Heart left ventricle (tissue), 13 donors: Measurements from ENCODE around the gene BTBD1.
"Not testable (repeated sequence)": the region's sequence is repeated elsewhere in the genome, so short reads cannot be mapped to it uniquely, and the experiment has no call there.

ENCODE experiments used
- CTCF ChIP-seq, 12 donors: fragments of 200-600 bp; sonication (generic) in 4 of 12; IDR thresholded peaks; one replicate each; pipeline versions ENCODE4 v1.5.0 to v1.8.0; 2018 to 2022; ENCODE audit warnings: antibody characterized with exemption in 12 of 12, mild to moderate bottlenecking in 5 of 12
- POLR2A ChIP-seq, 2 donors: fragments of 450-650 bp; IDR thresholded peaks; one replicate each; pipeline ENCODE4 v1.6.1; 2017; ENCODE audit warnings: antibody characterized with exemption in 2 of 2, mild to moderate bottlenecking in 2 of 2, moderate library complexity in 2 of 2
- donor health status: ischemic (EF 13 %, LVEDD 7.1; RV severe dilation, severe dysfunction).
- donor health status: DM: no; HTN: yes; CAD: no.
- donor health status: DM: no; HTN: no; CAD: no.
- donor health status: ischemic (EF 25% LVEDD 6.9; RV normal size, moderate dysfunction).
- donor health status: ischemic (EF 25% LVEDD 5.7; RV mildly dilated, moderate dysfunction).
- donor health status: ischemic (EF 35%, LVEDD 5.7; RV mildly dilated, moderate dysfunction).
- donor health status: nonischemic (EF 11% LVEDD 7.7; RV severe dilation, severe dysfunction).
- donor health status: DM: yes; HTN: yes; CAD: no.
- donor health status: PGD.
- donor health status: ischemic (EF 29% LVEDD 5.4; RV normal size, mild dysfunction).
- donor health status: nonischemic (EF 23%, LVEDD 6.1; RV moderate dilation, normal function).

- TF ChIP-seq CTCF, POLR2A (IDR thresholded peaks at IDR 0.05): not testable (repeated sequence)
Observed at GRCh38 chr15:83031234-83031633, 35.8 kb downstream of the BTBD1 start.
